Neural progenitor cell (in vitro differentiated cells): ENCODE measurements around the gene PFKFB4.

Experiments used
- CTCF ChIP-seq: fragments of 200-600 bp; sonication (generic); IDR thresholded peaks from 2 replicates; pipeline ENCODE4 v1.5.1; 2017; ENCODE audit warnings: antibody characterized with exemption, mild to moderate bottlenecking
- EZH2 ChIP-seq: fragments of 200-600 bp; sonication (generic); IDR thresholded peaks from 2 replicates; pipeline ENCODE4 v1.6.1; 2017; ENCODE audit warnings: antibody characterized with exemption, mild to moderate bottlenecking, moderate library complexity
- EZH2phosphoT487 ChIP-seq: fragments of 200-600 bp; sonication (generic); IDR thresholded peaks from 2 replicates; pipeline ENCODE4 v1.6.1; 2017; ENCODE audit warnings: antibody characterized with exemption

GRCh38 chr3:48501196-48501595 lies 55.4 kb downstream of the PFKFB4 start:
- TF ChIP-seq CTCF, result no peak
- no peak for TF ChIP-seq EZH2
- TF ChIP-seq EZH2phosphoT487, result no peak
